NB4 (cell line): ENCODE data around the gene TMEM130.

Source experiments
- POLR2A ChIP-seq: IDR thresholded peaks from 2 replicates; pipeline ENCODE4 v1.6.1; 2011; ENCODE audit warnings: mild to moderate bottlenecking; ENCODE audit not compliant: insufficient read length; ENCODE audit errors: extremely low read depth
- TF ChIP-seq, protein P1 (sequence below): IDR thresholded peaks from one replicate; pipeline ENCODE4 v1.5.1; 2012; ENCODE audit warnings: low read depth, low read length
- TF ChIP-seq, protein P2 (sequence below): IDR thresholded peaks from 2 replicates; pipeline ENCODE4 v1.6.1; 2011; ENCODE audit warnings: low read depth, low read length

DNA sequence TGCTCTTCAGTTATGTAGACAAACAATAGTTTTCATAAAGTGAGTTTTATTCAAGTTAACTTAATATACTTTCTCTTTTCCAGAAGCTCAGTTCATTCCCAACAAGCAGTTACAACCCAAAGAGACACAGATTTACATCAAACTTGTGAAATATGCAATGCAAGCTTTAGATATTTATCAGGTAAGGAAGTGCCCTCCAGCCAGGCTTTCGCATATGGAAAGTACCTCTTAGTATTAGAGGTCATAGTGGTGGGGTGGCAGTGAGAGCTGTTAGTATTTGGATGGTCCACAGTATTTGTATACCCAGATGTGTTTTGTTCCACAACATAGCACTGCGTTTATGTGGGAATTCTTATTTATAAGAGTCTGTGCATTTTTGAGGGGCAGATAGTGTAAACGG is 40.6 kb upstream of the TMEM130 start:
- TF ChIP-seq, protein P1, sequence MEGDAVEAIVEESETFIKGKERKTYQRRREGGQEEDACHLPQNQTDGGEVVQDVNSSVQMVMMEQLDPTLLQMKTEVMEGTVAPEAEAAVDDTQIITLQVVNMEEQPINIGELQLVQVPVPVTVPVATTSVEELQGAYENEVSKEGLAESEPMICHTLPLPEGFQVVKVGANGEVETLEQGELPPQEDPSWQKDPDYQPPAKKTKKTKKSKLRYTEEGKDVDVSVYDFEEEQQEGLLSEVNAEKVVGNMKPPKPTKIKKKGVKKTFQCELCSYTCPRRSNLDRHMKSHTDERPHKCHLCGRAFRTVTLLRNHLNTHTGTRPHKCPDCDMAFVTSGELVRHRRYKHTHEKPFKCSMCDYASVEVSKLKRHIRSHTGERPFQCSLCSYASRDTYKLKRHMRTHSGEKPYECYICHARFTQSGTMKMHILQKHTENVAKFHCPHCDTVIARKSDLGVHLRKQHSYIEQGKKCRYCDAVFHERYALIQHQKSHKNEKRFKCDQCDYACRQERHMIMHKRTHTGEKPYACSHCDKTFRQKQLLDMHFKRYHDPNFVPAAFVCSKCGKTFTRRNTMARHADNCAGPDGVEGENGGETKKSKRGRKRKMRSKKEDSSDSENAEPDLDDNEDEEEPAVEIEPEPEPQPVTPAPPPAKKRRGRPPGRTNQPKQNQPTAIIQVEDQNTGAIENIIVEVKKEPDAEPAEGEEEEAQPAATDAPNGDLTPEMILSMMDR, result no peak
- TF ChIP-seq, protein P2, sequence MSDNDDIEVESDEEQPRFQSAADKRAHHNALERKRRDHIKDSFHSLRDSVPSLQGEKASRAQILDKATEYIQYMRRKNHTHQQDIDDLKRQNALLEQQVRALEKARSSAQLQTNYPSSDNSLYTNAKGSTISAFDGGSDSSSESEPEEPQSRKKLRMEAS, result no peak
- TF ChIP-seq POLR2A, result no peak
